BJ (cell line): ENCODE measurements around the gene LRRC72. TPM values are rescaled to one million over a fixed set of nuclear protein-coding genes. Genes with fewer than 3 reads are reported as not detected.

Source experiments
- CTCF ChIA-PET: fragments of 350-600 bp; formaldehyde crosslinking; extraction: SDS; loops from one replicate; lab custom pipeline; 2021; ENCODE audit warnings: antibody characterized with exemption, inconsistent platforms; lab: Yijun Ruan, JAX
- POLR2A ChIA-PET: fragments of 300-600 bp; sonication (Branson Sonifier 250); formaldehyde crosslinking; extraction: SDS; loops from one replicate; lab custom pipeline; 2021; ENCODE audit warnings: antibody characterized with exemption; lab: Charles Lee
- DNase-seq: peaks from one replicate; pipeline ENCODE4 v3.0.0-alpha.2; 2011; ENCODE audit warnings: low read depth
- H3K27me3 ChIP-seq: 2 replicates; pipeline ENCODE4 v1.6.0; 2011; ENCODE audit warnings: low read length; ENCODE audit not compliant: control insufficient read depth, insufficient read depth
- H3K36me3 ChIP-seq: 2 replicates; pipeline ENCODE4 v1.5.1; 2011; ENCODE audit warnings: low read length; ENCODE audit not compliant: control insufficient read depth, insufficient read depth
- H3K4me3 ChIP-seq: 2 replicates; pipeline ENCODE4 v1.5.1; 2011; ENCODE audit warnings: low read depth, mild to moderate bottlenecking, control low read depth, low read length
- CTCF ChIP-seq: IDR thresholded peaks from 2 replicates; pipeline ENCODE4 v1.5.1; 2011; ENCODE audit warnings: low read depth, mild to moderate bottlenecking, control low read depth, inconsistent platforms, low read length, moderate library complexity; ENCODE audit not compliant: insufficient read depth
- polyA plus RNA-seq: library from polyadenylated mRNA; depleted of rRNA; stranded (reverse); fragments of >200 nt; gene quantifications from 2 replicates; pipeline ENCODE4 v1.2.3, GENCODE V29; 2011

Gene LRRC72
- polyA plus RNA-seq, 1 experiment: not detected

GRCh38 chr7:16492513-16493062 lies 34.0 kb upstream of the LRRC72 start:
- H3K4me3 ChIP-seq: no peak overlapping the region
- DNase-seq: no peak
- H3K27me3 ChIP-seq: no peaks in the 10 kb centered on the region
- no peaks in the 10 kb centered on the region for H3K36me3 ChIP-seq
- CTCF ChIA-PET: interaction anchor here (1.2 kb wide), 1 partner anchor 21 kb away, joined by 3 read pairs; no protein-coding TSS in a partner anchor
- POLR2A ChIA-PET: no interaction called here
- no peak for TF ChIP-seq CTCF

DNA sequence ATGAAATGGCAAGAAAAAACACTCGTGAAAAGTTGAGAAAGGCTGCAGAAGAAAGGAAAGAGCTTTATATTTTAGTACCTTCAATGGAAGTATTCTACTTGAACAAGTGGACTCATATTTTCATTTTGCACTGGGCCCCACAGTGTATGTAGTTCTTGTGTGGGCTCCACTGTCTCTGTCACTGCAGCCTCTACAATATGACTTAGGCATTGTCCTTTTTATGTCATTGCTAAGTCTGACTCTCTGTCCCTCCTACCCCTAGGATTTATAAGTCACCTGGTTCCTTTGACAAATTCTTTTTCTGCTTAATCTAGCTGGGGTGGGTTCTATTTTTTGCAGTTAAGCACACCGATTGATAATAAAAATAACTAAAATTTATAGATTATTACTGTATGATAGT lies 33.4 kb upstream of the LRRC72 start:
- CTCF ChIA-PET: interaction anchor here (1.3 kb wide), 1 partner anchor 22 kb away, joined by 3 read pairs; no protein-coding TSS in a partner anchor
- DNase-seq: no peak
- no peaks in the 10 kb centered on the region for H3K27me3 ChIP-seq
- TF ChIP-seq CTCF: no peak
- POLR2A ChIA-PET: no interaction called here
- H3K4me3 ChIP-seq: no peak overlapping the region
- H3K36me3 ChIP-seq: no peaks in the 10 kb centered on the region

GRCh38 chr7:16494551-16494950 lies 32.1 kb upstream of the LRRC72 start:
- DNase-seq: no peak
- ChIA-PET POLR2A (no interaction called here), CTCF (interaction anchor here (1.3 kb wide), 2 partner anchors 10 to 20 kb away, joined by 3 read pairs; no protein-coding TSS in a partner anchor)
- TF ChIP-seq CTCF: no peak
- Histone ChIP-seq H3K27me3 (no peaks in the 10 kb centered on the region), H3K36me3 (no peaks in the 10 kb centered on the region), H3K4me3 (no peak overlapping the region)

GRCh38 chr7:16494955-16495719 lies 31.5 kb upstream of the LRRC72 start:
- CTCF ChIA-PET: interaction anchor here (1.3 kb wide), 1 partner anchor 9 kb away, joined by 3 read pairs; no protein-coding TSS in a partner anchor
- POLR2A ChIA-PET: no interaction called here
- no peak overlapping the region for H3K4me3 ChIP-seq
- H3K36me3 ChIP-seq: no peaks in the 10 kb centered on the region
- TF ChIP-seq CTCF: no peak
- H3K27me3 ChIP-seq: no peaks in the 10 kb centered on the region
- DNase-seq: no peak

- Histone ChIP-seq H3K27me3 (no peaks in the 10 kb centered on the region), H3K36me3 (no peaks in the 10 kb centered on the region), H3K4me3 (no peak overlapping the region)
- DNase-seq: no peak
- ChIA-PET POLR2A (no interaction called here), CTCF (no interaction called here)
- TF ChIP-seq CTCF: no peak
Observed at GRCh38 chr7:16498122-16498521, 28.5 kb upstream of the LRRC72 start.
